H9 (cell line): ENCODE measurements around the gene DGCR8. TPM values are rescaled to one million over a fixed set of nuclear protein-coding genes. Genes with fewer than 3 reads are reported as not detected.

Experiments used
- DNase-seq: peaks from one replicate; pipeline ENCODE4 v3.0.0-alpha.2; 2017
- H2AFZ ChIP-seq: one replicate; pipeline ENCODE4 v1.6.1; 2013; ENCODE audit warnings: mild to moderate bottlenecking, low read length, control low read depth, moderate library complexity
- H2AK5ac ChIP-seq: 2 replicates; pipeline ENCODE4 v1.6.1; 2013; ENCODE audit warnings: low read length, control low read depth, mixed read lengths; ENCODE audit not compliant: insufficient read length
- H2BK120ac ChIP-seq: one replicate; pipeline ENCODE4 v1.6.1; 2013; ENCODE audit warnings: low read depth, mild to moderate bottlenecking, low read length, control low read depth, inconsistent platforms; ENCODE audit not compliant: poor library complexity, severe bottlenecking
- H2BK12ac ChIP-seq: 2 replicates; pipeline ENCODE4 v1.6.1; 2013; ENCODE audit warnings: low read length, control low read depth, mixed read lengths, low read depth; ENCODE audit not compliant: insufficient read length
- H2BK15ac ChIP-seq: 2 replicates; pipeline ENCODE4 v1.6.1; 2013; ENCODE audit warnings: low read depth, low read length, control low read depth
- H2BK20ac ChIP-seq: one replicate; pipeline ENCODE4 v1.6.1; 2013; ENCODE audit warnings: low read depth, mild to moderate bottlenecking, low read length, control low read depth, inconsistent platforms; ENCODE audit not compliant: poor library complexity, severe bottlenecking
- H2BK5ac ChIP-seq: 2 replicates; pipeline ENCODE4 v1.6.1; 2013; ENCODE audit warnings: low read length, control low read depth, mixed read lengths; ENCODE audit not compliant: insufficient read length
- H3K14ac ChIP-seq: 2 replicates; pipeline ENCODE4 v1.6.1; 2013; ENCODE audit warnings: low read length, control low read depth; ENCODE audit not compliant: insufficient read depth
- H3K18ac ChIP-seq: 2 replicates; pipeline ENCODE4 v1.6.1; 2013; ENCODE audit warnings: low read depth, mild to moderate bottlenecking, mixed read lengths, low read length, control low read depth; ENCODE audit not compliant: insufficient read length
- H3K23ac ChIP-seq: 2 replicates; pipeline ENCODE4 v1.6.1; 2013; ENCODE audit warnings: low read length, control low read depth, mixed read lengths, low read depth; ENCODE audit not compliant: insufficient read length
- H3K23me2 ChIP-seq: 2 replicates; pipeline ENCODE4 v1.6.1; 2013; ENCODE audit warnings: low read depth, mild to moderate bottlenecking, mixed read lengths, low read length, control low read depth; ENCODE audit not compliant: insufficient read length, poor library complexity, severe bottlenecking
- H3K27ac ChIP-seq: 2 replicates; pipeline ENCODE4 v1.5.1; 2013; ENCODE audit warnings: low read length, control low read depth, mixed read lengths, low read depth; ENCODE audit not compliant: insufficient read length
- H3K27me3 ChIP-seq: 2 replicates; pipeline ENCODE4 v1.6.1; 2013; ENCODE audit warnings: low read length, control low read depth, inconsistent platforms; ENCODE audit not compliant: insufficient read depth
- H3K4ac ChIP-seq: 2 replicates; pipeline ENCODE4 v1.6.1; 2013; ENCODE audit warnings: low read depth, mild to moderate bottlenecking, control low read depth, inconsistent platforms, low read length, moderate library complexity
- H3K4me1 ChIP-seq: 2 replicates; pipeline ENCODE4 v1.6.1; 2013; ENCODE audit warnings: low read length, control low read depth, inconsistent platforms; ENCODE audit not compliant: insufficient read depth
- H3K4me2 ChIP-seq: 2 replicates; pipeline ENCODE4 v1.6.1; 2013; ENCODE audit warnings: low read length, control low read depth, mixed read lengths; ENCODE audit not compliant: insufficient read length, insufficient read depth
- H3K56ac ChIP-seq: 2 replicates; pipeline ENCODE4 v1.6.1; 2013; ENCODE audit warnings: low read depth, mild to moderate bottlenecking, mixed read lengths, low read length, control low read depth; ENCODE audit not compliant: insufficient read length
- H3K79me1 ChIP-seq: 2 replicates; pipeline ENCODE4 v1.6.1; 2013; ENCODE audit warnings: low read depth, mild to moderate bottlenecking, moderate library complexity, low read length, control low read depth, inconsistent platforms; ENCODE audit not compliant: insufficient read depth, poor library complexity, severe bottlenecking
- H3K79me2 ChIP-seq: 2 replicates; pipeline ENCODE4 v1.6.1; 2013; ENCODE audit warnings: low read length, control low read depth, inconsistent platforms; ENCODE audit not compliant: insufficient read depth
- H3K9ac ChIP-seq: 2 replicates; pipeline ENCODE4 v1.6.1; 2013; ENCODE audit warnings: low read length, control low read depth, mixed read lengths; ENCODE audit not compliant: insufficient read length; ENCODE audit errors: extremely low read depth
- H3K9me3 ChIP-seq: one replicate; pipeline ENCODE4 v1.6.1; 2013; ENCODE audit warnings: low read depth, low read length, inconsistent platforms; ENCODE audit not compliant: control insufficient read depth
- H3T11ph ChIP-seq: one replicate; pipeline ENCODE4 v1.6.1; 2013; ENCODE audit warnings: mild to moderate bottlenecking, low read length, control low read depth, inconsistent platforms
- H4K20me1 ChIP-seq: one replicate; pipeline ENCODE4 v1.6.1; 2013; ENCODE audit not compliant: control insufficient read depth, insufficient read length, insufficient read depth
- H4K5ac ChIP-seq: 2 replicates; pipeline ENCODE4 v1.6.1; 2013; ENCODE audit warnings: low read depth, mild to moderate bottlenecking, mixed read lengths, low read length, control low read depth; ENCODE audit not compliant: insufficient read length
- H4K8ac ChIP-seq: replicated peaks from 2 replicates; pipeline ENCODE4 v1.6.1; 2013; ENCODE audit warnings: low read length, control low read depth, mixed read lengths, low read depth; ENCODE audit not compliant: insufficient read length
- H4K91ac ChIP-seq: 2 replicates; pipeline ENCODE4 v1.6.1; 2013; ENCODE audit warnings: low read depth, mild to moderate bottlenecking, moderate library complexity, mixed read lengths, low read length, control low read depth; ENCODE audit not compliant: insufficient read length
- H3K27ac Mint-ChIP-seq, 3 experiments: 2 replicates in 2 of 3; 3 replicates in 1 of 3; pipeline ENCODE4 v1.8.0; 2020 to 2021; ENCODE audit warnings: mixed read lengths in 3 of 3, mild to moderate bottlenecking in 1 of 3, moderate library complexity in 1 of 3
- H3K27me3 Mint-ChIP-seq: 2 replicates; pipeline ENCODE4 v1.8.0; 2021; ENCODE audit warnings: low read depth, mild to moderate bottlenecking, moderate library complexity, mixed read lengths
- H3K36me3 Mint-ChIP-seq, 3 experiments: 2 replicates in 2 of 3; 3 replicates in 1 of 3; pipeline ENCODE4 v1.8.0; 2020 to 2021; ENCODE audit warnings: low read depth in 3 of 3, mixed read lengths in 3 of 3; ENCODE audit not compliant: insufficient read depth in 1 of 3
- H3K4me1 Mint-ChIP-seq, 2 experiments: 2 replicates each; pipeline ENCODE4 v1.8.0; 2020; ENCODE audit warnings: mixed read lengths in 2 of 2
- H3K4me3 Mint-ChIP-seq, 2 experiments: 2 replicates in 1 of 2; 3 replicates in 1 of 2; pipeline ENCODE4 v1.8.0; 2020 to 2021; ENCODE audit warnings: mild to moderate bottlenecking in 2 of 2, mixed read lengths in 2 of 2, moderate library complexity in 1 of 2
- H3K9me3 Mint-ChIP-seq, 2 experiments: 2 replicates in 1 of 2; 3 replicates in 1 of 2; pipeline ENCODE4 v1.8.0; 2020; ENCODE audit warnings: mild to moderate bottlenecking in 2 of 2, mixed read lengths in 2 of 2, moderate library complexity in 1 of 2
- WGBS: extraction: QIAGEN DNeasy Blood & Tissue Kit; methylation state at CpG from one replicate; pipeline ENCODE4 v1.1.7; 2013; ENCODE audit warnings: missing lambda C conversion rate, low lambda C conversion rate, mixed read lengths; ENCODE audit not compliant: insufficient read length; ENCODE audit errors: extremely low coverage; 5-methylcytosine and 5-hydroxymethylcytosine counted together
- total RNA-seq: library from RNA; stranded (reverse); gene quantifications from 2 replicates; pipeline ENCODE4 v1.2.1, GENCODE V29; 2021
- TF ChIP-seq, protein P1 (sequence below): fragments of 200-600 bp; sonication (generic); conservative IDR thresholded peaks from 3 replicates; pipeline ENCODE4 v1.8.0; 2021; ENCODE audit warnings: antibody characterized with exemption, mild to moderate bottlenecking

The DGCR8 gene
- total RNA-seq, 1 experiment from 2014 or later: 74.5 TPM

DNA sequence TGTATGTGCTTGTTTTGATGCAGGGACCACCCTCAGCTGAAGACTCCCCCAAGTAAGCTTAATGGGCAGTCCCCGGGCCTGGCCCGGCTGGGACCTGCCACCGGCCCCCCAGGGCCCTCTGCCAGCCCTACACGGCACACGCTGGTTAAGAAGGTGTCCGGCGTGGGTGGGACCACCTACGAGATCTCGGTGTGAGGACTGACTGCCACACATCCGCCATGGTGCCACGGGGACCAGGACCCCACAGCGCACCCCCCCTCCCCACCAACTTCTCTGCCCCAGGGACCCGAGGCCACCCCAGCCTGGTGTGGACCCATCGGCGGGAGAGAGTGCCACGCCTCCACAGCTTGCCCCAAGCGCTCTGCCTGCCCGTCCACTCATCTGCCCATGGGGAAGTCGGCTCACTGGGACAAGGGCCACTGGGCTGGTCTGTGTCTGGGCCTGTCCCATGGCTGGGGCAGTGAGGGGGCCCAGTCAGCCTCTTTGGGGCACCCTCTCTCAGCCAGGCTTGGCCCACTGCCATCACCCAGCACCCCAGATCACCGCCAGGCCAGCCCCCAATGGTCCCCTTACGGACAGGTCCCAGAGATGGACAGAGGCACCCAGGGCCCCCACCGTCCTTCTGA is 65.3 kb downstream of the DGCR8 start:
- Histone ChIP-seq H3K27ac (no peak overlapping the region), H3K79me2 (no peaks in the 10 kb centered on the region), H4K91ac (no peak overlapping the region), H4K8ac (no peak overlapping the region), H3K79me1 (no peaks in the 10 kb centered on the region), H3K4ac (no peak overlapping the region), H3K9me3 (no peaks in the 10 kb centered on the region), H2BK5ac (no peak overlapping the region), H2BK12ac (no peak overlapping the region), H4K5ac (no peak overlapping the region), H3K23ac (no peak overlapping the region), H3K14ac (no peak overlapping the region), H3K9ac (no peak overlapping the region), H4K20me1 (no peaks in the 10 kb centered on the region), H2BK20ac (no peak overlapping the region), H3K4me1 (no peaks in the 10 kb centered on the region), H2BK15ac (no peak overlapping the region), H2AFZ (no peak overlapping the region), H3K18ac (no peak overlapping the region), H2AK5ac (no peak overlapping the region), H3K27me3 (no peaks in the 10 kb centered on the region), H3K4me2 (no peak overlapping the region), H3K23me2 (no peaks in the 10 kb centered on the region), H3T11ph (no peak overlapping the region), H2BK120ac (no peak overlapping the region), H3K56ac (no peak overlapping the region)
- no peaks in the 10 kb centered on the region for H3K9me3 Mint-ChIP-seq
- WGBS: no CpG with 5 or more reads among the region's 22 CpGs
- DNase-seq: no peak
- no peak overlapping the region for H3K27ac Mint-ChIP-seq
- H3K27me3 Mint-ChIP-seq: no peaks in the 10 kb centered on the region
- no peaks in the 10 kb centered on the region for H3K4me1 Mint-ChIP-seq
- TF ChIP-seq, protein P1, sequence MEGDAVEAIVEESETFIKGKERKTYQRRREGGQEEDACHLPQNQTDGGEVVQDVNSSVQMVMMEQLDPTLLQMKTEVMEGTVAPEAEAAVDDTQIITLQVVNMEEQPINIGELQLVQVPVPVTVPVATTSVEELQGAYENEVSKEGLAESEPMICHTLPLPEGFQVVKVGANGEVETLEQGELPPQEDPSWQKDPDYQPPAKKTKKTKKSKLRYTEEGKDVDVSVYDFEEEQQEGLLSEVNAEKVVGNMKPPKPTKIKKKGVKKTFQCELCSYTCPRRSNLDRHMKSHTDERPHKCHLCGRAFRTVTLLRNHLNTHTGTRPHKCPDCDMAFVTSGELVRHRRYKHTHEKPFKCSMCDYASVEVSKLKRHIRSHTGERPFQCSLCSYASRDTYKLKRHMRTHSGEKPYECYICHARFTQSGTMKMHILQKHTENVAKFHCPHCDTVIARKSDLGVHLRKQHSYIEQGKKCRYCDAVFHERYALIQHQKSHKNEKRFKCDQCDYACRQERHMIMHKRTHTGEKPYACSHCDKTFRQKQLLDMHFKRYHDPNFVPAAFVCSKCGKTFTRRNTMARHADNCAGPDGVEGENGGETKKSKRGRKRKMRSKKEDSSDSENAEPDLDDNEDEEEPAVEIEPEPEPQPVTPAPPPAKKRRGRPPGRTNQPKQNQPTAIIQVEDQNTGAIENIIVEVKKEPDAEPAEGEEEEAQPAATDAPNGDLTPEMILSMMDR: no peak
- H3K4me3 Mint-ChIP-seq: no peak overlapping the region
- no peaks in the 10 kb centered on the region; a peak in 1 of 7 replicates for H3K36me3 Mint-ChIP-seq
